SKM-1 (cell line): ENCODE results near the gene MTHFR.
"Not testable (repeated sequence)": the region's sequence is repeated elsewhere in the genome, so short reads cannot be mapped to it uniquely, and the experiment has no call there.

Experiments used
- DNase-seq: peaks from one replicate; lab custom pipeline; 2025; ENCODE audit not compliant: unreplicated experiment; lab: John Stamatoyannopoulos, UW

MTHFR gene

GRCh38 chr1:11833900-11834299 is 28.1 kb upstream of the MTHFR start:
- DNase-seq: no peak

DNA sequence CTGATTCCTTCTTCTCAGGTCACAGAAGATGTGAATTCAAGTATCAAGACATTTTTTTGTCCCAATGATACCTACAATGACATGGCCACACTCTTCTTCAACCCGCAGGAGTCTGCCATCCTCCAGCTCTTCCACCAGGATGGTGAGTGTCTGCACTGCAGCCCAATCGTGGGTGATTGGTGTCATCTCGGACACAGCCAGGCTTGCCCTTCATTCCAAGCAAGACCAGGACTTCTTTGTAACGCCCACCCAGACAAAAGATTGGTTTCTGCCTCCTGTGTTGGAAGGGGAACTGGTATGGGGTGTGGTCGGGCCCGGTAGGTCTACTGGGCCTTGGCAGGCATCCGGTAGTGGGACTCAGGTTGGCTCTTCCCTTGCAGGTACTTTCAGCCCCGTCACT is 27.7 kb upstream of the MTHFR start:
- DNase-seq: no peak

GRCh38 chr1:11831945-11832725 is 26.4 kb upstream of the MTHFR start:
- DNase-seq: no peak

DNA sequence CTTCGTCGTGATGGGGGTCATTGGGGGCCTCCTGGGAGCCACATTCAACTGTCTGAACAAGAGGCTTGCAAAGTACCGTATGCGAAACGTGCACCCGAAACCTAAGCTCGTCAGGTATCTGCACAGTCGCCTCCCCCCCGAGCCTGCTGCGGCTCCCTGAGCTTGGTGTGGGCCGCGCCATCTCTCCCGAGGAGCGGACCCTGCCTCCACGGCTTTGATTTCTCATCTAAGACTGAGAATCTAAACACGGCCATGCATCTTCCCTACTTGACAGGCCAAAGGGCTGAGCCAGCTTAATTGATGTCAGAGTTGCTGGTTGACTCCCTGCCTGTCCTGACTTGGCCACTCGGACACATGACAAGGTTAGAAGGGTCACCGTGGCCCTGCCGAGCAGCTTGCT is 22.7 kb upstream of the MTHFR start:
- no peak for DNase-seq

DNA sequence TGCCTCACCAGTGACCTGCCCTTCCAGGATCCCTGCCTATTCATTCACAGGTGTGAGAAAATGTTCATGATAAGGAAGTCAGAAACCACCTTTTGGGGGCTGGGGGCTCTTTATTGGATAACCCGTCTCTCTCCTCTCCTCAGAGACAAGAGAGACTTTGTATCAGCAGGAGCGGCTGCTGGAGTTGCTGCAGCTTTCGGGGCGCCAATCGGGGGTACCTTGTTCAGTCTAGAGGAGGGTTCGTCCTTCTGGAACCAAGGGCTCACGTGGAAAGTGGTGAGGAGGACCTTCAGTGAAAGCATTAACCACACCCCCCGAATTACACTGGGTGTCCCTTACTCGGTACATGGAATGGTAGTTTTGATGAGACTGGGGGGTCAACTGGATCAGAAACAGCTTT is 21.2 kb upstream of the MTHFR start:
- no peak for DNase-seq

GRCh38 chr1:11825131-11825530 is 19.4 kb upstream of the MTHFR start:
- DNase-seq: no peak

GRCh38 chr1:11823366-11824137 is 17.8 kb upstream of the MTHFR start:
- DNase-seq: no peak

DNA sequence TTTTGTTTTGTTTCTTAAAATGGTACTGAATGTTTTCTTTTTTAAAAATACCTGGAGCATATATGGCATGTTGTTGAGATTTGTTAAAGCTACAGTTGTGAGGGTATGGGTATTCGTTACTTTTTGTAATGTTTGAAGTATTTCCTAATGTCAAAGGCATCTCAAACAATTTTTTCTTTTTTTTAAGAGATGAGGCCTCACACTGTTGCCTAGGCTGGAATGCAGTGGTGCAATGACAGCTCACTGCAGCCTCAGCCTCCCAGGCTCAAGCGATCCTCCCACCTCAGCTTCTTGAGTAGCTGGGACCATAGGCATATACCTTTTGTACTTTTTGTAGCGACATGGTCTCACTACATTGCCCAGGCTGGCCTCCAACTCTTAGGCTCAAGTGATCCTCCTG is 16.3 kb upstream of the MTHFR start:
- no peak for DNase-seq

DNA sequence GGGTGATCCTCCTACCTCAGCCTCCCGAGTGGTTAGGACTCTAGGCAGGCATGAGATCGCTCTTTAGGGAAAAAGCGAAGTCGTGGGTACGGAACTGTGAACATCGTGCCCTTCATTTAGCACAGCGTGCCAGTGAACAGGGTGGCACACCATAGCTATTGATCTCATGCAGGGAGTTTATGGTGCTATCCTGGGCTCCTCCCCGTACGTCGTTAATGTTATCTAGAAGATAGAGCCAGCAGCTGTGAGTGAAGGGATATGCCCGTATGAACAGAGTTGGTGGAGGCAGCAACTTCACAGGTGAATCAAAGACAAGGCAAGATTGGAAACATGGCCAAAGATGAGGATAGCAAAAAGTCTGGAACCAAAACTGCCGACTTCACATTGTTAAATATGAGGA is 11.4 kb upstream of the MTHFR start:
- DNase-seq: no peak

- DNase-seq: no peak
These were observed 7.3 kb upstream of the MTHFR start for GRCh38 chr1:11813021-11813420.

GRCh38 chr1:11807133-11807532 is 1.4 kb upstream of the MTHFR start:
- no peak for DNase-seq

GRCh38 chr1:11806307-11806936 is 658 bp upstream of the MTHFR start:
- peak; percentile 48 for DNase-seq

- DNase-seq: no peak
These were observed 920 bp downstream of the MTHFR start for GRCh38 chr1:11804666-11805421.

GRCh38 chr1:11803924-11804665 is 1.7 kb downstream of the MTHFR start:
- not testable (repeated sequence) for DNase-seq

DNA sequence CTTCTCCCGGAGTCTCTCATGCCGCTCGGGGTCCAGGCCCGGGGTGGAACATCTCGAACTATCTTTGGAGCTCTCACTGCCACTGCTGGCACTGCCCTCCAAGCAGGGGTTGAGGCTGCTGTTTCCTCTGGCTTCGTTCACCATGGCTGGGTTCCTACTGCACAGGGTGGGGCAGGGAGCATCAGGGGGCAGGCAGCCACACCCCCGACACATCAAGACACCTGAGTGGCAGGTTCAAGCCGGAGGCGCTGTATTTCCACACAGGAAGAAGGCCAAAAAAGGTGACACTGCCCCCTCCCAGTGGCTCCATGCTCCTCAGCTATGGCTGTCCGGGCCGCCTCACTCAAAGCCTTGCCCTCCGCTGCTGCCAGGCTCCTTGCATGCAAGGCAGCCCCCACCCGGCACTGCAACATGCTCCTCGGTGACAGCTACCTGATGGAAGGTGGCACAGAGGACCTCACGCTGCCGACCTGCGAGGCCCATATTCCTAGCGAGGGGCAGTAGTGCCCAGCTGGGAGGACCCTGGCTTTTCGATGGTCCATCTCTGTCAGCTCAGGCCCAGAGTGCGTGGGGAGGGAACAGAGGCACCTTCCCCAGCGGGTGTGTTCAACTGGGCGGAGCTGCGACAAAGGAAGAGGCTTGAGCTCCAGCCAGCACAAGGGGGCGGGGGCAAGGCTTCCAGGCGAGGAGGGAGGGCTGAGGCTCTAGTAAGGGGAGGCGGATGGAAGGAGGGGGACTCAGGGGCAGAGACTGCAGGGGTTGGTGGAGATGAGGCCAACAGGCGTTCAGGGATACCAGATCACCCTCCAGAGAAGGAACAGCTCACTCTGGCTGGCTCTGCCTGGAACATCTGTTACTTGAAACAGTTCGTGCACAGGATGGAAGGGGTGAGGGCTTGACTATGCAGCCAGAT is 2.5 kb downstream of the MTHFR start:
- no peak for DNase-seq

- no peak for DNase-seq
These were observed 3.2 kb downstream of the MTHFR start for GRCh38 chr1:11802616-11802972.

DNA sequence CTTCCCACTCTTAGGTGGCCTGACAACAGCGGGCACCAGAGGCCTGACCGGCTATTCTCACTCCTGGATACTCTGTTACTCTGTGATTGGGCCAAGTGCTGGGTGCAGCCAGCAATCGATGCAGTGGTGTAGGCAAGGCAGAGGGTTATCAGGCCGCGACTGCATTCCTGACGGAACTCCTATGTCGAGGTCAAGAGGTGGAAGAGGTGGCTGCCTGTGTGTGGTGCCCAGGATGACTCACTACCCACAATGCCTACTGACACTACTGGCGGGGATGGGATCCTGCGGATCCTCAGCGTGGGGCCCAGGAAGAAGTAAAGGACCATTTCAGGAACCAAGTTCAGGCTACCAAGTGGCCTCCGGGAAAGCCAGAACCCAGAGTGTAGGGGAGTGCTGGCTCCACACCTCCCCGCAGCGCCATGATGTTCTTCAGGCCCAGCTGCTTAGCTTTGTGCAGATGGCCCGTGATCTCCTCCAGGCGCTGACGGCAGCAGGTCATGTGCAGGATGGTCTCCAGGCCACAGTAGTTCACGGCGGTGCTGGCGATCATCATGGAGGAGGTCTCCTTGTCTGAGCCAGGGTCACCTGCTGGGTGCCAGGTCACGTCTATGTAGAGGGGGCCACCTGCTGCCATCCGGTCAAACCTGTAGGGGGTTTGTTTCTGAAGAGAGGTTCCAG is 4.9 kb downstream of the MTHFR start:
- no peak for DNase-seq

- no peak for DNase-seq
These were observed 5.4 kb downstream of the MTHFR start for GRCh38 chr1:11800391-11800755.

- no peak for DNase-seq
These were observed 5.9 kb downstream of the MTHFR start for GRCh38 chr1:11799896-11800295.
